ENCODE data around the gene PICALM. TPM values are rescaled to one million over a fixed set of nuclear protein-coding genes. Genes with fewer than 3 reads are reported as not detected.

PICALM gene
- total and polyA plus RNA-seq, 4 donors = 19.3 to 317 (median 108) TPM

- no peak for DNase-seq (ENCODE audit: low spot score)
- Histone ChIP-seq H3K4me1 (ENCODE audit: control insufficient read depth in 4 of 4, insufficient read depth in 4 of 4, low read length in 3 of 4) (no peaks in the 10 kb centered on the region), H3K9me3 (ENCODE audit: control insufficient read depth in 4 of 4, low read length in 3 of 4) (no peaks in the 10 kb centered on the region), H3K36me3 (ENCODE audit: control insufficient read depth in 4 of 4, insufficient read depth in 3 of 4, low read depth in 1 of 4, low read length in 3 of 4) (peaks cover 4 to 56% (median 43%) of the 10 kb centered on the region in 4 donors), H3K4me3 (ENCODE audit: low read depth in 1 of 3, low read length in 3 of 3) (no peak overlapping the region), H3K27ac (ENCODE audit: low read depth in 1 of 2, low read length in 2 of 2) (no peak overlapping the region), H3K27me3 (ENCODE audit: control insufficient read depth in 4 of 4, insufficient read depth in 4 of 4, low read length in 3 of 4) (no peaks in the 10 kb centered on the region), H3K9ac (ENCODE audit: low read depth in 1 of 2, low read length in 2 of 2) (no peak overlapping the region)
- 91% methylated on average over 5 of the region's 5 CpGs for WGBS
- no peak for TF ChIP-seq NR2F2 (IDR thresholded peaks at IDR 0.05)
- TF ChIP-seq EGR1 (IDR thresholded peaks at IDR 0.05; ENCODE audit: low read depth in 2 of 2) = no peak
- no peak for TF ChIP-seq RAD21 (IDR thresholded peaks at IDR 0.05)
- TF ChIP-seq, protein P1, sequence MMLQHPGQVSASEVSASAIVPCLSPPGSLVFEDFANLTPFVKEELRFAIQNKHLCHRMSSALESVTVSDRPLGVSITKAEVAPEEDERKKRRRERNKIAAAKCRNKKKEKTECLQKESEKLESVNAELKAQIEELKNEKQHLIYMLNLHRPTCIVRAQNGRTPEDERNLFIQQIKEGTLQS (IDR thresholded peaks at IDR 0.05) = no peak
- TF ChIP-seq, protein P2, sequence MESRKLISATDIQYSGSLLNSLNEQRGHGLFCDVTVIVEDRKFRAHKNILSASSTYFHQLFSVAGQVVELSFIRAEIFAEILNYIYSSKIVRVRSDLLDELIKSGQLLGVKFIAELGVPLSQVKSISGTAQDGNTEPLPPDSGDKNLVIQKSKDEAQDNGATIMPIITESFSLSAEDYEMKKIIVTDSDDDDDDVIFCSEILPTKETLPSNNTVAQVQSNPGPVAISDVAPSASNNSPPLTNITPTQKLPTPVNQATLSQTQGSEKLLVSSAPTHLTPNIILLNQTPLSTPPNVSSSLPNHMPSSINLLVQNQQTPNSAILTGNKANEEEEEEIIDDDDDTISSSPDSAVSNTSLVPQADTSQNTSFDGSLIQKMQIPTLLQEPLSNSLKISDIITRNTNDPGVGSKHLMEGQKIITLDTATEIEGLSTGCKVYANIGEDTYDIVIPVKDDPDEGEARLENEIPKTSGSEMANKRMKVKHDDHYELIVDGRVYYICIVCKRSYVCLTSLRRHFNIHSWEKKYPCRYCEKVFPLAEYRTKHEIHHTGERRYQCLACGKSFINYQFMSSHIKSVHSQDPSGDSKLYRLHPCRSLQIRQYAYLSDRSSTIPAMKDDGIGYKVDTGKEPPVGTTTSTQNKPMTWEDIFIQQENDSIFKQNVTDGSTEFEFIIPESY (IDR thresholded peaks at IDR 0.05) = no peak
- TF ChIP-seq TAF1 (conservative IDR thresholded peaks at IDR 0.05) = no peak
- no peak for TF ChIP-seq REST (IDR thresholded peaks at IDR 0.05)
- TF ChIP-seq, protein P3, sequence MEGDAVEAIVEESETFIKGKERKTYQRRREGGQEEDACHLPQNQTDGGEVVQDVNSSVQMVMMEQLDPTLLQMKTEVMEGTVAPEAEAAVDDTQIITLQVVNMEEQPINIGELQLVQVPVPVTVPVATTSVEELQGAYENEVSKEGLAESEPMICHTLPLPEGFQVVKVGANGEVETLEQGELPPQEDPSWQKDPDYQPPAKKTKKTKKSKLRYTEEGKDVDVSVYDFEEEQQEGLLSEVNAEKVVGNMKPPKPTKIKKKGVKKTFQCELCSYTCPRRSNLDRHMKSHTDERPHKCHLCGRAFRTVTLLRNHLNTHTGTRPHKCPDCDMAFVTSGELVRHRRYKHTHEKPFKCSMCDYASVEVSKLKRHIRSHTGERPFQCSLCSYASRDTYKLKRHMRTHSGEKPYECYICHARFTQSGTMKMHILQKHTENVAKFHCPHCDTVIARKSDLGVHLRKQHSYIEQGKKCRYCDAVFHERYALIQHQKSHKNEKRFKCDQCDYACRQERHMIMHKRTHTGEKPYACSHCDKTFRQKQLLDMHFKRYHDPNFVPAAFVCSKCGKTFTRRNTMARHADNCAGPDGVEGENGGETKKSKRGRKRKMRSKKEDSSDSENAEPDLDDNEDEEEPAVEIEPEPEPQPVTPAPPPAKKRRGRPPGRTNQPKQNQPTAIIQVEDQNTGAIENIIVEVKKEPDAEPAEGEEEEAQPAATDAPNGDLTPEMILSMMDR (IDR thresholded peaks at IDR 0.05; ENCODE audit: low read depth, low read length, missing input control) = no peak
- no peak for TF ChIP-seq RXRA (IDR thresholded peaks at IDR 0.05)
- TF ChIP-seq HNF4G (IDR thresholded peaks at IDR 0.05) = no peak
- no peak for TF ChIP-seq FOXA1 (IDR thresholded peaks at IDR 0.05)
- no peak for TF ChIP-seq YY1 (IDR thresholded peaks at IDR 0.05)
- TF ChIP-seq FOXA2 (IDR thresholded peaks at IDR 0.05) = no peak
- no peak for TF ChIP-seq SP1 (IDR thresholded peaks at IDR 0.05)
- no peak for TF ChIP-seq JUND (IDR thresholded peaks at IDR 0.05)
- TF ChIP-seq, protein P4, sequence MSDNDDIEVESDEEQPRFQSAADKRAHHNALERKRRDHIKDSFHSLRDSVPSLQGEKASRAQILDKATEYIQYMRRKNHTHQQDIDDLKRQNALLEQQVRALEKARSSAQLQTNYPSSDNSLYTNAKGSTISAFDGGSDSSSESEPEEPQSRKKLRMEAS (IDR thresholded peaks at IDR 0.05) = no peak
Observed at GRCh38 chr11:85961930-85962363, 106.9 kb downstream of the PICALM start.

- H3K9me3 ChIP-seq (ENCODE audit: control insufficient read depth in 4 of 4, low read length in 3 of 4) = no peaks in the 10 kb centered on the region
- H3K27ac ChIP-seq (ENCODE audit: low read depth in 1 of 2, low read length in 2 of 2) = no peak overlapping the region
- DNase-seq (ENCODE audit: low spot score) = no peak
- H3K36me3 ChIP-seq (ENCODE audit: control insufficient read depth in 4 of 4, insufficient read depth in 3 of 4, low read depth in 1 of 4, low read length in 3 of 4) = peaks cover 7 to 57% (median 44%) of the 10 kb centered on the region in 4 donors
- no peaks in the 10 kb centered on the region for H3K27me3 ChIP-seq (ENCODE audit: control insufficient read depth in 4 of 4, insufficient read depth in 4 of 4, low read length in 3 of 4)
- no peak overlapping the region for H3K4me3 ChIP-seq (ENCODE audit: low read depth in 1 of 3, low read length in 3 of 3)
- 55% methylated on average over 6 of the region's 6 CpGs for WGBS
- H3K9ac ChIP-seq (ENCODE audit: low read depth in 1 of 2, low read length in 2 of 2) = no peak overlapping the region
- no peaks in the 10 kb centered on the region for H3K4me1 ChIP-seq (ENCODE audit: control insufficient read depth in 4 of 4, insufficient read depth in 4 of 4, low read length in 3 of 4)
- no peak for TF ChIP-seq FOXA1 (IDR thresholded peaks at IDR 0.05)
- TF ChIP-seq SP1 (IDR thresholded peaks at IDR 0.05) = no peak
- no peak for TF ChIP-seq REST (IDR thresholded peaks at IDR 0.05)
- TF ChIP-seq, protein P1 (IDR thresholded peaks at IDR 0.05) = no peak
- TF ChIP-seq GABPA (IDR thresholded peaks at IDR 0.05 in 1 of 2, conservative IDR thresholded peaks at IDR 0.05 in 1 of 2) = no peak
- TF ChIP-seq, protein P2 (IDR thresholded peaks at IDR 0.05) = no peak
Observed at GRCh38 chr11:85961130-85961529, 107.8 kb downstream of the PICALM start.

Data from liver (tissue), 9 donors.